Activated CD8-positive, alpha-beta memory T cell treated with anti-CD3 and anti-CD28 coated beads, Interleukin-2, amount 10 ng/mL, durations not matched to agents 7 days and 5 days (primary cell): ENCODE measurements around the gene ENTR1. TPM values are rescaled to one million over a fixed set of nuclear protein-coding genes. Genes with fewer than 3 reads are reported as not detected.

ENCODE experiments used
- ATAC-seq: fragments of 150-1000 bp; cut with Tn5 transposase; one replicate; pipeline ENCODE4 v1.10.0; 2021; ENCODE audit warnings: moderate library complexity
- CTCF ChIA-PET: fragments of 350-600 bp; sonication (Branson Sonifier 250); formaldehyde crosslinking; loops from one replicate; lab custom pipeline; 2021; ENCODE audit warnings: antibody characterized with exemption; lab: Charles Lee
- DNase-seq: peaks from one replicate; pipeline ENCODE4 v3.0.0-alpha.2; 2020
- H3K27ac Mint-ChIP-seq: one replicate; pipeline ENCODE4 v1.8.0; 2021; ENCODE audit warnings: mild to moderate bottlenecking, mixed read lengths
- H3K27me3 Mint-ChIP-seq: one replicate; pipeline ENCODE4 v1.8.0; 2021; ENCODE audit warnings: mixed read lengths
- H3K36me3 Mint-ChIP-seq: one replicate; pipeline ENCODE4 v1.8.0; 2021; ENCODE audit warnings: mild to moderate bottlenecking, mixed read lengths
- H3K4me1 Mint-ChIP-seq: one replicate; pipeline ENCODE4 v1.8.0; 2021; ENCODE audit warnings: mixed read lengths
- H3K4me3 Mint-ChIP-seq: one replicate; pipeline ENCODE4 v1.8.0; 2021; ENCODE audit warnings: mild to moderate bottlenecking, moderate library complexity, mixed read lengths
- H3K9me3 Mint-ChIP-seq: one replicate; pipeline ENCODE4 v1.8.0; 2022; ENCODE audit warnings: low read depth, mixed read lengths
- total RNA-seq, 2 experiments: library from RNA; stranded (reverse); gene quantifications; one replicate each; pipeline ENCODE4 v1.2.3, GENCODE V29; 2021

The ENTR1 gene
- 10 to 100 TPM; 47.4 to 54.2 TPM for total RNA-seq

DNA sequence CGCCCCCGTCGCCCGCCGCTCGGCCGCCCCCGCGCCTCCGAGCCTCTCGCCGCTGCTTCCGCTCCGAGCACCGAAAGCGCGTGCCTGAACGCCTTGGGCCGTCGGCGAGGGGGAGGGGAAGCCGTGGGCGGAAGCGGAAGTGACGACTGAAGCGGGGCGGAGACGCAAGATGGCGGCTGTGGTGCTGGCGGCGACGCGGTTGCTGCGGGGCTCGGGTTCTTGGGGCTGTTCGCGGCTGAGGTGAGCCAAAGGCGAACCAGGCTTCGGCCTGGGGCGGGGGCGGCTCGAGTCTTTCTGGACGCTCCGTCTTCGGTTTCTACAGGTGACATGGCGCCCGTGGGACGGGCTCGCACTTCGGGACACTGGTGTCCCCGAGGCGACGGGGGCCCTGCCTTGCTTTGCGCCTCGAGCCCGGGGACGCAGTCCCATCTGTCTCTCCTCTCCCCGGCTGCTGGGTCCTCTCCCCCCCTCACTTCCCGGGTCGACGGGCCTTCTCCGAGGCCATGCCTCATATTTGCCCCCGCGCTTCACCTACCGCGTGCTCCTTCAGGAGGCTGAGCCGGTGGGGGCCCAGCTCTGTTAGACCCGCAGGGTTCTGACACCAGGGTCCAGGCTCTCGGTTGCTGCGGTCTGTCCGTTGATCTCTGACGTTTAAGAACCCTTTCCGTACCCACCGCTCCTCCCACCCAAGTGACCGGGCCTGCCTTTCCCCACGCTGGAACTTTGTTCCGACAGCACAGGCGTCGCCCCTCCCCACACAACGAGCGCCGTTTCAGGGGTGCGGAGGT, at the start of gene ENTR1, which contains the start of gene PMPCA:
Gene ENTR1, minus strand, starts transcription at position 115 of the 788 bp plus-strand sequence. CDS start 217 bp downstream, outside the sequence.
Gene PMPCA, plus strand, starts transcription at position 159 of the 788 bp plus-strand sequence. Its CDS starts 11 bp downstream, at position 170.
- DNase-seq (peak; percentile 95), ATAC-seq (peak; percentile 90)
- CTCF ChIA-PET, result interaction anchor here (1.0 to 2.5 kb wide), 4 partner anchors 10 to 50 kb away, joined by 3 to 20 read pairs (median 5); partner anchors contain the start of gene DNLZ
- Mint-ChIP-seq H3K4me1 (peaks cover 43% of the 10 kb centered on the region), H3K4me3 (peak within 1 kb of the TSS; percentile 96), H3K9me3 (no peaks in the 10 kb centered on the region), H3K27ac (peak within 1 kb of the TSS; percentile 89), H3K27me3 (no peaks in the 10 kb centered on the region), H3K36me3 (peaks cover 38% of the 10 kb centered on the region)

GRCh38 chr9:136459425-136459824, 49.0 kb upstream of the ENTR1 start:
- CTCF ChIA-PET, result interaction anchor here (1.5 to 1.7 kb wide), 3 partner anchors 19 to 198 kb away, joined by 3 to 6 read pairs (median 4); partner anchors contain the start of gene INPP5E
- Mint-ChIP-seq H3K9me3 (no peaks in the 10 kb centered on the region), H3K4me3 (no peak overlapping the region), H3K27me3 (no peaks in the 10 kb centered on the region), H3K4me1 (no peaks in the 10 kb centered on the region), H3K27ac (no peak overlapping the region), H3K36me3 (peaks cover 53% of the 10 kb centered on the region)
- DNase-seq (no peak), ATAC-seq (no peak)

GRCh38 chr9:136457326-136457725, 46.9 kb upstream of the ENTR1 start:
- Mint-ChIP-seq H3K4me3 (no peak overlapping the region), H3K27me3 (no peaks in the 10 kb centered on the region), H3K36me3 (peaks cover 54% of the 10 kb centered on the region), H3K9me3 (no peaks in the 10 kb centered on the region), H3K4me1 (no peaks in the 10 kb centered on the region), H3K27ac (no peak overlapping the region)
- ATAC-seq (no peak), DNase-seq (no peak)
- CTCF ChIA-PET, result interaction anchor here (1.5 kb wide), 1 partner anchor 94 kb away, joined by 3 read pairs; the partner anchor contains the start of gene DNLZ

DNA sequence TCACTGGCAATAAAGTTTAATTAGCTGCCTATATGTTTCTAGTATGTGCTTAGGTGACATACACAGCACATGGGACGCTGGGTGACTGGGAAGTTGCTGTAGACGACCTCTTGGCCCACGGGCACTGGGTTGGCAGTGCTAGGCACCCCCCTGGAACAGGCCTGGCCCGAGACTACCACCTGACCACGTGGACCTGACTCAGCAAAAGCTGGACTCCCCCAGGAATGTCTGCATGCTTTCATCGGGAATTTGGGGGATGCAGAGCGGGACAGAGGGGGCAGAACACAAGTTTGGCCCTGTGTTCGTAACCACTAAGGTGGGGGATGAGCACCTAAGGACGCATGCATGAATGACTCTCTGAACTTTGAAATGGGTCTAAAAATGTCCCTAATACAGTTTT, 45.8 kb upstream of the ENTR1 start:
- no peaks in the 10 kb centered on the region for H3K4me1 Mint-ChIP-seq
- DNase-seq (no peak), ATAC-seq (no peak)
- H3K27me3 Mint-ChIP-seq, result no peaks in the 10 kb centered on the region
- CTCF ChIA-PET, result no interaction called here
- H3K36me3 Mint-ChIP-seq, result peaks cover 53% of the 10 kb centered on the region
- no peaks in the 10 kb centered on the region for H3K9me3 Mint-ChIP-seq
- no peak overlapping the region for H3K4me3 Mint-ChIP-seq
- H3K27ac Mint-ChIP-seq, result no peak overlapping the region

GRCh38 chr9:136455043-136456002, 44.9 kb upstream of the ENTR1 start:
- Mint-ChIP-seq H3K4me1 (no peaks in the 10 kb centered on the region), H3K36me3 (peaks cover 50% of the 10 kb centered on the region), H3K27ac (peak overlapping the region; percentile 12), H3K27me3 (no peaks in the 10 kb centered on the region), H3K9me3 (no peaks in the 10 kb centered on the region), H3K4me3 (no peak overlapping the region)
- ATAC-seq, result no peak
- DNase-seq, result no peak
- CTCF ChIA-PET, result no interaction called here

DNA sequence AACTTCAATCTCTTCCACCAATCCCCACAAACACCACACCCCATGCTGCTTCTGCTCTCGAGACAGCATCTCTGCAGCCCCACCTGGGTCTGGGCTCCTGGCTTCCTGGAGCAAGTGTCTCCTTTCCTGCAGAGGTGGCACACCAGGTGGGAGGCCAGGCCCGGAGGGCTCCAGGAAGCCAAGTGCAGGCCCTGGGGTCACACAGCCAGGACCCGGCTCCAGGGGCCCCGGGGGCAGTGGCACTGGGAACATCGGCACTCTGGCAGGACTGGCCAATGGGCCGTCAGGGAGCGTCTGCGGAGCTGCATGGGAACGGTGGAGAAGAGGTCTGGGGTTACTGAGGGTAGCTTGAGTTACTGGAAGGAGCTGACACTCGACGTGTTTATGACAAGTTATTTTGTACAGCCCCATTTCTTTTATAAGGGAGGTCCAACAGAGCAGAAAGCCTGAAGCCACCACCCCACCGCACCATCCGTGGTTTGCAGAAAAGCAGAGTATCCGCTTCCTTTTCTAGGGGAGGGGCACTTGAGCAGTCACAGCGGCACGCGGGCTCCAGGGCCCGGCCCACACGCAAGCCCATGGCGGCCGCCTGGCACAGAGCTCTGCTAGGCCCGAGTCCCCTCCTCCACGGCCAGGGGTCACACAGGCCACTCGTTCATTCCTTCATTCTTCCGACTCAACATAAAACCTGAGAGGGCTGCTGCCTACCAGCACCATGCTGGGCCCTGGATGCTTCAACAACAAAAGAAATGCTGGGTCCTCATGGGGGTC, 43.8 kb upstream of the ENTR1 start:
- ATAC-seq (no peak), DNase-seq (no peak)
- CTCF ChIA-PET, result interaction anchor here (1.3 kb wide), 1 partner anchor 13 kb away, joined by 4 read pairs; no protein-coding TSS in a partner anchor
- no peak overlapping the region for H3K27ac Mint-ChIP-seq
- no peak overlapping the region for H3K4me3 Mint-ChIP-seq
- no peaks in the 10 kb centered on the region for H3K27me3 Mint-ChIP-seq
- no peaks in the 10 kb centered on the region for H3K4me1 Mint-ChIP-seq
- peaks cover 48% of the 10 kb centered on the region for H3K36me3 Mint-ChIP-seq
- H3K9me3 Mint-ChIP-seq, result no peaks in the 10 kb centered on the region

- no peak for ATAC-seq
- CTCF ChIA-PET, result no interaction called here
- Mint-ChIP-seq H3K27me3 (no peaks in the 10 kb centered on the region), H3K4me3 (no peak overlapping the region), H3K27ac (no peak overlapping the region), H3K4me1 (no peaks in the 10 kb centered on the region), H3K36me3 (peaks cover 48% of the 10 kb centered on the region), H3K9me3 (no peaks in the 10 kb centered on the region)
- DNase-seq, result no peak
These were observed 42.9 kb upstream of the ENTR1 start for GRCh38 chr9:136453326-136453725.

GRCh38 chr9:136451221-136451877, 40.9 kb upstream of the ENTR1 start:
- H3K27ac Mint-ChIP-seq, result no peak overlapping the region
- no peaks in the 10 kb centered on the region for H3K27me3 Mint-ChIP-seq
- no peaks in the 10 kb centered on the region for H3K9me3 Mint-ChIP-seq
- ATAC-seq (no peak), DNase-seq (no peak)
- no peaks in the 10 kb centered on the region for H3K4me1 Mint-ChIP-seq
- no peak overlapping the region for H3K4me3 Mint-ChIP-seq
- CTCF ChIA-PET, result no interaction called here
- peaks cover 51% of the 10 kb centered on the region for H3K36me3 Mint-ChIP-seq

GRCh38 chr9:136448655-136449054, 38.2 kb upstream of the ENTR1 start:
- ATAC-seq, result no peak
- H3K36me3 Mint-ChIP-seq, result peaks cover 49% of the 10 kb centered on the region
- H3K4me3 Mint-ChIP-seq, result no peak overlapping the region

GRCh38 chr9:136447173-136447778, 36.9 kb upstream of the ENTR1 start:
- Mint-ChIP-seq H3K4me1 (no peaks in the 10 kb centered on the region), H3K27ac (no peak overlapping the region), H3K27me3 (no peaks in the 10 kb centered on the region), H3K4me3 (no peak overlapping the region), H3K9me3 (no peaks in the 10 kb centered on the region), H3K36me3 (peaks cover 44% of the 10 kb centered on the region)
- CTCF ChIA-PET, result no interaction called here
- DNase-seq (no peak), ATAC-seq (no peak)

More at GRCh38 chr9:136448655-136449054, 38.2 kb upstream of the ENTR1 start:
- H3K27ac Mint-ChIP-seq, result no peak overlapping the region
- CTCF ChIA-PET, result no interaction called here
- no peaks in the 10 kb centered on the region for H3K9me3 Mint-ChIP-seq
- H3K27me3 Mint-ChIP-seq, result no peaks in the 10 kb centered on the region
- no peaks in the 10 kb centered on the region for H3K4me1 Mint-ChIP-seq
- DNase-seq, result no peak

- CTCF ChIA-PET, result no interaction called here
- no peak overlapping the region for H3K27ac Mint-ChIP-seq
- H3K4me3 Mint-ChIP-seq, result no peak overlapping the region
- H3K4me1 Mint-ChIP-seq, result no peaks in the 10 kb centered on the region
- peaks cover 45% of the 10 kb centered on the region for H3K36me3 Mint-ChIP-seq
- DNase-seq, result no peak
- H3K27me3 Mint-ChIP-seq, result no peaks in the 10 kb centered on the region
- no peaks in the 10 kb centered on the region for H3K9me3 Mint-ChIP-seq
- no peak for ATAC-seq
These were observed 35.4 kb upstream of the ENTR1 start for GRCh38 chr9:136445799-136446198.

DNA sequence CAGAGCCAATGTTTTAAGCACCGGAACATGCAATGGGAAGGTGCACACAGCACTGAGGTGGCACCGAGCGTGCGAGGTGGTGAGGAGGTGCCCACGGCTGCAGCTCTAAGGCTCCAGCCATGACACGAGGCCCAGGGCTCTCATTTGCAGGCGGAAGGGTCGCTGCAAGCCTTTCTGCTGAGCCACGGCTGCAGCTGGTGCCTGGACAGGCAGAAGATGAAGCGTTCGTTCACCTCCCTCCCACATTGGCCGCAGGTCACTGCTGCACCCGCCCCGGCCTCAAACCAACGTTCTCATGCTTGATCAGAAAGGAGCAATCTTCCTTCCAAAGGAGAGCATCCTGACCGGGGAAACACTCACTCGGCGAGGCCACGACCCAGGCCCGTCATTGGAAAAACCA, 33.7 kb upstream of the ENTR1 start:
- H3K4me1 Mint-ChIP-seq, result peaks cover 3% of the 10 kb centered on the region
- no peak overlapping the region for H3K27ac Mint-ChIP-seq
- no peaks in the 10 kb centered on the region for H3K27me3 Mint-ChIP-seq
- CTCF ChIA-PET, result no interaction called here
- no peaks in the 10 kb centered on the region for H3K9me3 Mint-ChIP-seq
- H3K36me3 Mint-ChIP-seq, result peaks cover 36% of the 10 kb centered on the region
- ATAC-seq, result no peak
- no peak overlapping the region for H3K4me3 Mint-ChIP-seq
- DNase-seq, result no peak
